ENCODE results near the gene TUT7.
"Not testable (repeated sequence)": the region's sequence is repeated elsewhere in the genome, so short reads cannot be mapped to it uniquely, and the experiment has no call there.

Gene TUT7

DNA sequence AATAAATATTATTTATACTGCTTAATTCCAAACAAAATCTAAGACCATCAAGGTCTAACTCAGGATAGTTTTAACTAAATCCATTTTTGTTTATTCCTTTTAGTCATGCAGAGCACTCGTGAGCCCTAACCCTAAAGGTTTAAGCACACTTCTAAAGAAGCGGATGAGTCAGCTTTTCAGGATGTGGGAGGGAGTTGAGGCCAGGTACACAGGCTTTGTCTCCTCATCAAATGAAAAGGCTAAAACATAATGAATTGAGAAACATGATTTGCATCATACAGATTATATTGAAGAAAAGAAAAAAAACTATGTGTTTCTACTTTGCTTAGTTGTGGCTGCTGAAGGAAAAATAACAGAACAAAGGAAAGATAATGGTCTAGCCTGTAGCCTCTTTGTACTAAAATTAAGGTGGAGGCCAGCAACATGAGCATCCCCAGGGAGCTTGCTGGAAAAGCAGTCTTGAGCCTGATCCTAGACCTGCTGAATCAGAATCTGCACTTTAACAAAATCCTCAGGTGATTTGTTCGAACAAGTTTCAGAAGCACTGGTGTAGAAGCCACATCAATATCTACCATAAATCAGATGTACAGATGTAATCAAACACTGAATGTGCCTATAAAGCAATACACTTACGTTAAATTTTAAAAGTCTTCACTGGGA is 50.8 kb downstream of the TUT7 start:
- DNase-seq, result peak in 1 of 2 donors; percentile 26

DNA sequence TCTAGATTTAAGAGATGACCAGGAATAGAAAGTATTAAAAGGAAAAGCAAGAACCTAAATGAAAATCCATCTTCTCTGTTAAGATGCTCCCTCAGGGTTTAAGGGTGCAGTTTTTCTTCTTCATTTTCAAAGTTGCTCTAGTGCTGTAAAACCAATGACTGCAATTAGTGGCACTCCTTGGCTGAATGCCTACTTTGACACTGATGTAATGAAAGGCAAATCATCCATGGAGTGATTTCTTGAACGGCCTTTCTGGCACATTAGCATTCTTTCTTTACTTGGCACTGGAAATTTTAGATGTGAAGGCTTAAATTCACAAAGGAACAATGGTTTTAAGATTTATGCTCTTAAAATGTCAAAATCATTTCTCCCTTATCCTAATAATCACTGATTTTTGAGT is 52.5 kb downstream of the TUT7 start:
- no peak for DNase-seq

DNA sequence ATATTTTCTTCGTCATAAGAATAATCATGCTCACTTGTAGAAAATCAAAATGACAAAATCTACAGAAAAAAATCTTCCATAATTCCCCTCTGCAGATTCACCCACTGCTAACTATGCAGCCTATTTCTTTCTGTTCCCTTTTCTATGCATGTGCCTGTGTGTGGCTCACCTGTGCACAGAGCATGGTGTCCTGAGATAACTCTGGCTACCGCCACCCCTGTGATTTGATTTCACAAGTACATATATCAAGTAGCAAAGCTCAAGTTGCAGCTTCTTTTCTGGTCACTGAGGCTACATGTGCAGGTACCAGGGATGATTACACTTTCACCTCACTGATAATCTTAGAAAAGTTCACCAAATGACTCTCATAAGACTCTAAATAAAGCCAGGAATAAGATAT is 53.5 kb downstream of the TUT7 start:
- no peak for DNase-seq

DNA sequence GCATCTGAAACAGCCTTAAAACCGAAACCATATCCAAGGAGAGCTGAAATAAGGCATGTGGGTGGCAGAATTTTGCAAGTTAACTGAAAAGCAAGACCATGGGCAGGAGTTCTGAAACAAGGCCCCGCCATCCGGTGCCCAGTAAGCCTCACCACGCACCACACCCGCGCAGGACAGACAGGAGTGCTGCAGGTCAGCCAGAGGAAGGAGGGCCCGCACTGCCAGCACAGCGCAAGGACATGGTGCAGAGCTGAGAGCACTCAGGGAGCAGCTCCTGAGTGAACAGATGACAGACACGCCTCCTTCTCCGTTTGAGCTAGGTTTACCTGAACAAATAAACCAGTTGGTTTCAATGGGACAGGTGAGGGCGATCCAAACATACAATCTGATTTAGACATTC is 55.3 kb downstream of the TUT7 start:
- DNase-seq, result no peak

DNA sequence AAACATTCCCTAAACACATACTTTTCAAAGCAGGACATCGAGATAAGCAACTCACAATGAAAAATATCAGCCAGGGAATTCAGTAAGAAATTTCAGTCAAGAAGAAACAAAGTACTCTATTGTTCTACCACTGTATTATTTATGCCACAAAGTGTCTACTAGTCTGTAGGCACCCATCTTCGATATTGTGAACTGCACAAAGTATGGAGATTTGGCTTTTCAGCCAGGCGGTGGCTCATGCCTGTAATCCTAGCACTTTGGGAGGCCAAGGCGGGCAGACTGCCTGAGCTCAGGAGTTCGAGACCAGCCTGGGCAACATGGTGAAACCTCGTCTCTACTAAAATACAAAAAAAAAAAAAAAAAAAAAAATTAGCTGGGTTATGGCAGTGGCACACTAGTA is 63.9 kb downstream of the TUT7 start:
- not testable (repeated sequence) for DNase-seq

DNA sequence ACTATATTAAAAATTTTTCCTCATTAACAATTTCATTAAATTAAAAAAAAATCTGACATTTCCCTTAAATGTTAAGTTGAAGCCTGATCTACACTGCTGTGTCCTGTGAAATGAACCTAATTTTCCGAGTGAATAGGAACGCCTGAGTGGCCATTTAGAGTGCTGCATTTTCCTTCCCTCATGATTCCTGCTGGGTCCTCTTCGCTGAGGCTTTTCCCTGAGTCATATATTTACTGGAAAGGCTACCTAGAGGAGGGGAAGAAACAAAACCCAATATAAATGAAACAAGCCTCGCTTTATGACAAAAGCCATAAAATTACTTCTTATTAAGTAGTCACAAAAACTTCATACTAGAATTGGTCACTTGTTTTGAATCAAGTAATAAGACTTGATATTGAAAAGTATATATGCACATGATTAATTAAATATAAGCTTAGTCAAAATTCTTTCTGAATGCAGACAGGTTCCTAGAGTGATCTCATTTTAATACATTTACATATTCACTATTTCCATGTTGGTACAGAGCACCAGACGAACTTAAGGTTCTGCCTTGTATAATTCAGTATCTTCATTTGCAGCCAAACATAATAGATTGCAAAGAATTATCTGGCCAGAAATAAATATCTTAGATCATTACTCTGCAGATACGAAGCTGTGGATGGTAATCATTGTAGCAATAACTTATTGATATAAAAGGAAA is 65.6 kb downstream of the TUT7 start:
- no peak for DNase-seq

DNA sequence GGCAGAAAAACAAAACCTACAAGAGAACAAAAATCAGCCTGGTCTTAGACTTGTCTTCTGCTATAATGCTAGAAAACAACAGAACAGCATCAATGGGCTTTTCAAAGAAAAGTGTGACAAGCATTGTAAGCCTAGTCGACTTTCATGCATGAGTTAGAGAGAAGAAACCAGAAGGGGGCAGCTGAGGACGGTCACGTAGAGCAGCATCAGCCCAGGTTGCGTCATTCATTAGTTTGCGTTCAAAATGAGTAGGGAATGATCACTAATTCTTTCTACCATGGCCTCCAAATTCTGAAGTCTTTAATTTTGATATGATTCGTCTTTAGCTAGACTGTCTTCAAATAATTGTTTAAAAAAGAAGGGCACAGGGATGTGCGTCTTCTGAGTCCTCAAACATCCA is 67.2 kb downstream of the TUT7 start:
- DNase-seq, result peak in 1 of 2 donors; percentile 7

DNA sequence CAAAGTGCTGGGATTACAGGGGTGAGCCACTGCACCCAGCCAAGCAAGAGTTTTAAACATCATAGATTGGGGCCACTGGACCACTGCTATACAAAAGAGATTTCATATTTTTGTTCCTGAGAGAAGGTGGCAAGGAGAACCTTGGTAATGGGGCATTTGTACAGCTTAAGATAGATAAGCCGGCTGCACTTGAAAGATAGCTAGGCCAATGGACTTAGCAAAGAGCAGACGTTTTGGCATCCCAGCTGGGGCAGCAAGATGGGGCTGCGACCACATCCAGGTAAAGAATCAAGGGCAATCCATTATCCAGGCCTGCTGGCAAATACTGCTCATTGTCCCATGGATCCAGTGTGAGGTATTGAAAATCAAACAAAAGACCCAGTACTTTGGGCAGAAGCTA is 67.9 kb downstream of the TUT7 start:
- DNase-seq, result no peak

DNA sequence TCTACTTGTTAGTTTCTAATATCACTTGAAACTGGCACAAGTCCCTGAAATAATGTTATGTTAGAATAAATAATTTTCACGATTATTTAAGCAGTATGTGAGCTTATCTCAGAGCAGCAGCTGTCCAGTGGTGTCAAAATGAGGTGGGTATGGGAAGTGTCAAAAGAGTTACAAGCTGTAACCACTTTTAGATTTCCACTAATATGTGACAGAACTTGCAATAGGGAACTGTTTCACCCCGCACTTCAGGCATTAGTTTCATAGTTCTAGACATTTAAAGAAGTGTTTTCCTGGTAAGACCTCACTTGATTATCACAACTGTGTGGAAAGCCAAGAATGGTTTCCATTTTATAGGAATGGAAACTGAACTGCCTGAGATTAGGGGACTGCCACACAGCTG is 68.9 kb downstream of the TUT7 start:
- DNase-seq, result no peak

DNA sequence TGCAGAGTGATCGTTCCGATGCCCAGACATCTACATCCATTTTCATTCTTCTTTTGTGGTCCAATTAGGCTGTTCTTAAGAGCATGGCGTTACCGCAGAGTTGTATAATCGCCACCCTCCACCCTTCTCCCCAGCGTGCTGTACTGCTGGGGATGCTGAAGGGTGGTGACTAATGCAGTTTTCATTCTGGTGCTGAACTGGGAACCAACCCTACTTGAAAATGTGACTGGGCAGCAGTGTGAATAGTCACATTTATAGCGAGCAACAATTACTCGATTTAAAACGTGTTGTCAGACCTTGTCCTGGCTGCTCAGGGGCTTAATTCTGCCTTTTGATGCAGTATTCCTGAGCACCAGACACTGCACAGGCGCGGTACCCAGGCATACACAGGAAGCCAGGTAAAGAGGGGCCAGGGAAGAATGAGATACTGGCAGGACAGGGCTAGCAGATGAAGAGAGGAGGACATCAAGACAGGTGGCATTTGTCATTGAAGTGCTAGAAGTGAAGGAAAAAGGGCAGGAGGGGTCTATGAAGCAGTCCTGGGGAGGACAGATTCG is 71.2 kb downstream of the TUT7 start:
- DNase-seq, result no peak

DNA sequence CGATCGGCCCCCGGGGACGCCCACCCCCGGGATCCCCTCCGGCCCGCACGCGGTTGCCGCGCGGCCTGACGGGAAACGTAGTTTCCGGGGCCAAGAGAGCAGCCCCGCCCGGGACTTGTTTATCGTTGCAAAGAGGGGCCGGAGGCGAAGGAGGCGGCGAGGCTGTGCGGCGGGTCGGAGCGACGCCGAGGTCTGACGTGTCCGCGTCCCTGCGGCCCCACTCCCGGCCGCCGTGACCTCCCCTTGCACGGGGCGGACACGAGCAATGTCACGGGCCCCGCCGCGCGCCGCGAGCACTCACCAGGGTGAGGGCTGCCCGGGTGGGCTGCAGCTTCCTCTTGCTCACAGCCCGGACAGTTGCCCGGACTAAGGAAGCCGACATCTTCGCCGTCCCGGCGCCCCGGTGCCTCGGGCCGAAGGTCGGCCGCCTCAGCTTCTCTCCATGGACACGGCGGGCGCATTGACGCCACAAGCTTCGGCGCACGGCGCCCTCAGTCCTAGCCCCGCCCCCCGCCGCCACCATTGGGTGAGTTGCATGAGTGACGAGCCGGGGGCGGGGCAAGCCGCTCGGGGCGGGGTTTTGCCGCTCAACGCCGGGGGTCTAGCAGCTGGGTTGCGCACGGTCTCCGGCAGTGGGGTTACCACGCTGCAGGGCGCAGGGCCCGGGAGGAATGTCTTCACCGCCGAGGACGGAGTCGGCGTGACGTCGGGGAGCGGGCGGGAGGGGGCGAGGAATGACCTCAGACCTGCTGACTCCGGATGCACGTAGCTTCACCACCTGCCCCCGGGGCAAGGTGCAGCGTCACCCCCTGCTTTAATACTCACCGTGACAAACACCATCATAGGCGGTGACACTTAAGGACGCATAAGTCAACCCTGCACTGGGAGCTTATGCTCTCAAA is 71.9 kb downstream of the TUT7 start, which contains the start of gene ISCA1:
ISCA1 (minus strand) TSS at position 462 of the 902 bp plus-strand sequence; CDS start at position 382, 80 bp downstream.
- peak; percentile 97 for DNase-seq

DNA sequence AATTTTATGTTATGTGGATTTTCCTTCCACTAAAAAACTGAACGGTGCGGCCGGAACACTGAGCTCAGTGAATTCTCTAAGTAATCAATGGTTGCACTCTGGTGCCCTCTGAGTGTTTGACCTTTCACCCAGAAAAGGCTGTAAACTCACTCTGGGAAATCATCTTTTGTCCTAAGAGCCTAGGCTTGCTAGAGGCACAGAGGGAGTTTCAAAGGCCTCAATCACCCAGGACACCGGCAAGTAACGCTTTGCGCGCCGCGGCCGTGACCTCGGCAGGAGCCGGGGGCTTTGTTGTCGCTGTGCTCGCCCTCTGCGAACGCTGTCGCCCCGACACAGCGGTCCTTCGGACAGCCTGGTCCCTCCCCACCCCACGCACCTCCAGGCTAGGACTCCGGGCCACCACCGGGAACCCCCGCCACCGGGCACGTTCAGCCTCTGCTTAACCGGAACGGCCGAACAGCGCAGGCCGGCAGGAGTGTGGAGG is 72.6 kb downstream of the TUT7 start:
- DNase-seq, result no peak

DNA sequence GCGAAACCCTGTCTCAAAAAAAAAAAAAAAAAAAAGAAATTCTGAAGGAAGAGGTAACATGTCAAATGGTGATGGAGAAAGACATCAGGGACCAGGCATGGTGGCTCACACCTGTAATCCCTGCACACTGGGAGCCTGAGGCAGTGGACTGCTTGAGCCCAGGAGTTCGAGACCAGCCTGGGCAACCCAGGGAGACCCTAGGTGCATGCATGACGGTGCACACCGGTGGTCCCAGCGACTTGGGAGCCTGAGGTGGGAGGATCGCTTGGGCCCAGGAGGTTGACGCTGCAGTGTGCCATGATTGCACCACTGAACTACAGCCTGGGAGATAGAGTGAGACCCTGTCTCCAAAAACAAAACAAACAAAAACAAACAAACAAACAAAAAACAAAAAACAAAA is 73.6 kb downstream of the TUT7 start:
- DNase-seq, result no peak

DNA sequence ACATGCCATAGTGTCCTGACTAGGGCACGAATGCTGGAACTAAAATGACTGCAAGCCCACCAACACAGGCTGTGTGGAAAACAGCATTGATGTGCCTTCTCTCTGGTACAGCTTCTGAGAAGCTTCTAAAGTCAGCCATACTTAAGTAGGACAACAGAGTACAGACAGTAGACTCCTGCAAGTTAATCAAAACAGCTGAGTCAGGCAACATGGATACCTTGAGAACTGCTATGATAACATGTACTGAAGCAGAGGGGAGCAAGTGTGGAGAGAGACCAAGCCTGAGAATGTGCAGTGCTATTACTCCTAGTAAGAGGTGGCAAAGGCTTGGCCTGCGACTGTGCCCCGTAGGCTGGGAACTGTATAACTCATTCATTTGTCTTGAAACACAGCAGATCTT is 74.4 kb downstream of the TUT7 start:
- DNase-seq, result no peak

DNA sequence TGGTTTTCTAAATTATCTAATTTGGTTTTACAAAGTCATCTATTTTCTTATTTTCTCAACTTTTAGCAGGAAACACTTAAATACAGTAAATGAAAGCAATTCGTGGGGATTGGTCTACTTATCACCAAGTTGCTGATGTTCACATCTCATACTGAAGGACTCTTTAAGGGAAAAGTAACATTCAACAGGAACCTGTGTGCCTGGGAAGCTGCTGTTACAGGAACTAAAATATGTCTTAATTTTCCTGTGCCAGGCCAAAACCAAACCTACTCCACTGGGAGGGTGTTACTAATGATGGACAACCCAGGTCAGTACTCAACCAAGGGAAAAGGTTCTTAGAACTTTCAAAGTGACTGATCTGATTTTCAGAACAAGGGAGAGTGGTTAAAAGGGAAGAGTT is 77.1 kb downstream of the TUT7 start:
- no peak for DNase-seq

DNA sequence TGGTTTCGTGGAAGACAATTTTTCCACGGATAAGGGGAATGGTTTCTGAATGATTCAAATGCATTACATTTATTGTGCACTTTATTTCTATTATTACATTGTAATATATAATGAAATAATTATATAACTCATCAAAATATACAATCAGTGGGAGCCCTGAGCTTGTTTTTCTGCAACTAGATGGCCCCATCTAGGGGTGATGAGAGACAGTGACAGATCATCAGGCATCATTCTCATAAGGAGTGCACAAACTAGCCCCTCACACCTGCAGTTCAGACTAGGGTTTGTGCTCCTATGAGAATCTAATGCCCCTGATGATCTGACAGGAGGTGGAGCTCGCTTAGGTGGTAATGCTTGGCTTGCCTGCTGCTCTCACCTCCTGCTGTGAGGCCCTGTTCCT is 78.2 kb downstream of the TUT7 start:
- no peak for DNase-seq

DNA sequence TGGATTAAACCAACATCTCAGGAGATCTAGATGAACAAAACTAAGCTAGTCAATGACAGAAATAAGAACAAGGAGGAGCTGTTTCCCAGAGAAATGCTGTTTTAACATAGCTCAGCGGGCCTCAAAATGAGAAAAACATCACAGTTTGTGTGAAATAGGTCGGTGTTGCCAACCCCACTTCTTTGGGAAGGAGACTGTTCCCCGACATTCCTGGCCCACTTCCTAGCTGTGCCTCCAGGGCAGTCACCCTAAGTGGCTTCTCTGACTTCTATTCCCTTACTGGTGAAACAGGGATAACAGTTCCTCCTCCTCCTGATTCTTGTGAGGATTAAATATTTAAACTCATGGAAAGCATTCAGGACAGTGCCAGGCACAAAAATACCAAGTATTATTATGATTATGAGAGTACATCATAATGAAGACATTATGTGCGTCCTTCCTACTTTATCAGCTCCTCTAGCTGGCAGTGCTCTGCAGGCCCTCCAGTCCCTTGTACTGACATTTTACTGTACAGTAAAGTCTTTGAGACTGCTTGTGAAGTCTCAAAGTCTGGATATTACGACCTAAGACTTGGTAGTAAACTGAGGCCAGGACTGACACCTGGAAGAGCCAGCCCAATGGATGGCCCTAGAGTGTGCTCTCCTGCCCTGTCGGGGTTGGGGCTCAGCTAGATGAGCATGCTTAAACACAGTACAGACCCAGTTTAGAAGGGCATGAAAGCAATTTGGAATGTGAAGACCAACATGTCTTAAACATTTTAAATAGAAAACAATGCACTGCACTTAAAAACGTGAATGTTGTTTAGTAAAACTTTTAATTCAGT is 79.2 kb downstream of the TUT7 start:
- no peak for DNase-seq

DNA sequence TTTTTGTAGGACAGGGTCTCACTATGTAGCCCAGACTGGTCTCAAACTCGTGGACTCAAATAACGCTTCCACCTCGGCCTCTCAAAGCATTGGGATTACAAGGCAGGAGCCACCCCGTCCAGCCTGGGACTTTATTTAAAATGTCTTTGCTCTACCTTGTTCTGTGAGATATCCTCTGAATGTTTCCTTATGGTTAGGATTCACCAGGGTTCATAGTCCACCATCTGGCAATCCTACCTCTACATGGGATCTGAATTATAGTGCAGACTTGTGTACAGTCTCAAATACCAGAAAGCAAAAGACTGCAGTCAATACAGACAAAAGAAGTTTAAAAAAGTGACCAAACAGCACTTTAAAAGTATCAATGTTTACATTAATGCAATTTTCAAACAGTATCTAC is 82.0 kb downstream of the TUT7 start:
- no peak for DNase-seq

DNA sequence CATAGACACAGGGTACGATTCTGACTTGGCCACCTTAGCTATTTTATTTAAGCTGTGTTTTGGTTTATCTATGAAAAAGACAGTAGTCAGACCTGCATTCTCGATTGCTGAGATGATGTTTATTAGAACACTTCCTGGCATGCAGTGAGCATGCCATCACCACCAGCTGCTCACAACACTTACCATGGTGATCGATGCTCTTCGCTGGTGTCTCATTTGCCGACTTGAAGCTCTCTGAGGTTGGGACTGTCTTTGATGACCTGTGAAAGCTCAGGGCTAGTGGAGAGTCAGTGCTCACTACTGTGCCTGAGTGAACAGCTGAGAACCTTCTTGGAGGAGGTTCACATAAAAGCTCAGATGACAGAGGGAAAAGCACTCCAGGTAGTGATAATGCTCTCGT is 90.3 kb downstream of the TUT7 start:
- DNase-seq, result no peak

DNA sequence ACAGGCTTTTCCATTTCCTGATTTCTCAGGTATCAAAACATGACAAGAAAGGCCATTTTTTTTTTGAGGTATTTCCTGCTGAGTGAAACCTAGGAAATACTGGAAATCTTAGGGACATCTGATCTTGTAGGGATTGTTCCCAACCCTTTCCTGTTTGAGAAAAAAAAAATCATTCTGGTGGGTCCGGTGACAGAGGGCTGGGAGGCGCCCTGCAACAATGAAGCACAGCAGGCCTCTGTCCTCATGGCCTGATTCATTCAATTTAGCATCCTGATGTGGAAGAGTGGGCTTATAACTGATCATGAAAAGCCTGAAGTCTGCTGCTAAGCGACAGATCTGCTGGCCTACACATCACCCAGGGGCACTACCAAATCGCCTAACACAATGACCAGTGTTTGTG is 91.7 kb downstream of the TUT7 start:
- no peak for DNase-seq

DNA sequence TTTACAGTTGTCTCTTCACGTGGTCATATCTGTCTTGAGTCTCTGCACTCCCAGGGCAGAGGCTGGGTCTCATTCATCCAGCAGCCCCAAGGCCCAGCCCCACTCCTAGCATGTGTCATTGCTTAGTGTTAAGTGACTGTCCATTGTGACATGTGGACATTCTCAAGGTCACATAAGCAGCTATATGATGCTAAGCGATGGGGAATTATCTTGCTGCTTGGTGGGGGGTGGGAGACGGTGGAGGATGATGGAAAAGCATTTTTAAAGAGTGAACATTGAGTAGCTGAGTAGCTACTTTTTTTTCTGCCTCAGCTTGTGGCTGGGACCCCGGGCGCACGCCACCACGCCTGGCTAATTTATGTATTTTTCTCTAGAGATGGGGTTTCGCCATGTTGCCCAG is 94.7 kb downstream of the TUT7 start, which contains the start of gene C9orf153:
C9orf153 (minus strand) TSS at position 101 of the 400 bp plus-strand sequence. CDS start 30,054 bp downstream, outside the sequence.
- DNase-seq, result no peak

DNA sequence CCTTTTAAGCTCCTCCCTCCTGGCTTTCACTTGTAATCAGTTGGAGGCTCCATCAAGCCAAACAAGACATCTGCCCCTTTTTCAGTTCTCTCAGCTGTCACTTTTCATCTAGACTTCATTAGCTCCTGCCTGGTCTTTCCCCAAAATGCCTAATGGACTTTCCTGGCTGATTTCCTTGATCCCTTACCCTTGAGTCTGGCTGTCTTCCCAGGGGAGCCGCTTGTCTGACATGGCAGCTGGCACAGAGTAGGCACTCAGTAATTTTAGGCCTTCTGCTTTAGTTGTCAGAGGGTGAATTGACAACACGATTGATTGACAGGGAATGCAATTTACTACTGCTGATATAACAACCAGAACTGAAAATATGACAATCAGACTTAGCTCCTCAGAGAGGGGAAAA is 96.8 kb downstream of the TUT7 start:
- no peak for DNase-seq

Data from CD4-positive, alpha-beta T cell treated with Interleukin-1 beta for 1 hour (primary cell).